Pancreas (tissue), 10 donors: ENCODE data around the gene GAS2L1. TPM values are rescaled to one million over a fixed set of nuclear protein-coding genes. Genes with fewer than 3 reads are reported as not detected.

ENCODE experiments used
- ATAC-seq, 4 donors: fragments of 200-7000 bp; cut with Tn5 transposase; one replicate each; pipeline versions ENCODE4 v1.8.0 to v1.9.1; 2020; ENCODE audit warnings: mild to moderate bottlenecking in 4 of 4, moderate library complexity in 4 of 4
- DNase-seq, 6 donors: peaks; one replicate each; pipeline ENCODE4 v3.0.0-alpha.2; 2020
- FAIRE-seq: peaks from 2 replicates; lab custom pipeline; 2012; peaks lifted over from hg19 to GRCh38; lab: Jason Lieb, UNC
- H3K27ac ChIP-seq, 4 donors: fragments of 200-600 bp; sonication (generic); 1 replicate in 3 of 4; 2 replicates in 1 of 4; pipeline versions ENCODE4 v1.5.0 to v1.8.0; 2020
- H3K27me3 ChIP-seq, 4 donors: fragments of 200-600 bp; one replicate each; pipeline ENCODE4 v1.8.0; 2021
- H3K36me3 ChIP-seq, 3 donors: fragments of 200-600 bp; sonication (generic) in 1 of 3; one replicate each; pipeline versions ENCODE4 v1.5.0 to v1.8.0; 2020 to 2021
- H3K4me1 ChIP-seq, 3 donors: fragments of 200-600 bp; one replicate each; pipeline ENCODE4 v1.8.0; 2021
- H3K4me3 ChIP-seq, 4 donors: fragments of 200-600 bp; sonication (generic) in 2 of 4; one replicate each; pipeline versions ENCODE4 v1.5.0 to v1.8.0; 2020 to 2021
- H3K9me3 ChIP-seq, 4 donors: fragments of 200-600 bp; one replicate each; pipeline ENCODE4 v1.8.0; 2021
- WGBS, 2 donors: extraction: QIAGEN DNeasy Blood & Tissue Kit; methylation state at CpG; one replicate each; pipeline ENCODE4 v1.1.7; 2013; 5-methylcytosine and 5-hydroxymethylcytosine counted together
- intact Hi-C, 3 donors: fragments of 100-400 bp; cut with DNase I; formaldehyde crosslinking; loops; one replicate each; pipeline versions ENCODE4 v1.11.1 to v1.14.2; 2022
- polyA plus RNA-seq, 2 donors: library from polyadenylated mRNA; stranded (reverse); fragments of 200-250 nt; gene quantifications; one replicate each; pipeline ENCODE4 v1.2.3, GENCODE V29; 2013
- total RNA-seq, 6 donors: library from RNA; stranded (reverse); fragmentation: NEBNext Ultra II Directional in 4 of 6; extraction: Animal tissue kit (Norgen Biotek cat#: 25700) in 4 of 6; gene quantifications; one replicate each; pipeline versions ENCODE4 v1.2.1 to v1.2.4, GENCODE V29; 2021 to 2023
- TF ChIP-seq, protein P1 (sequence below), 4 donors: fragments of 200-600 bp; sonication (generic) in 3 of 4; IDR thresholded peaks; one replicate each; pipeline versions ENCODE4 v1.5.0 to v1.8.0; 2021; ENCODE audit warnings: antibody characterized with exemption in 4 of 4
- donor health status: healthy with polysubstance abuse.
- donor health status: DM: no; HTN: no; CAD: no; lungs with moderate emphysema.
- donor health status: DM: no; HTN: no; CAD: no.
- donor health status: control.
- donor health status: control.
- donor health status: Bipolar disorder and iron deficiency.
- donor health status: DM: yes; HTN: yes; CAD: no.
- donor health status: DM: no; HTN: no; CAD: no.
- donor health status: DM: no; HTN: no; CAD: no.
- donor health status: DM: yes; HTN: yes; CAD: no.

GAS2L1 gene
- total and polyA plus RNA-seq, 8 donors = 5.2 to 13.6 (median 8.7) TPM

DNA sequence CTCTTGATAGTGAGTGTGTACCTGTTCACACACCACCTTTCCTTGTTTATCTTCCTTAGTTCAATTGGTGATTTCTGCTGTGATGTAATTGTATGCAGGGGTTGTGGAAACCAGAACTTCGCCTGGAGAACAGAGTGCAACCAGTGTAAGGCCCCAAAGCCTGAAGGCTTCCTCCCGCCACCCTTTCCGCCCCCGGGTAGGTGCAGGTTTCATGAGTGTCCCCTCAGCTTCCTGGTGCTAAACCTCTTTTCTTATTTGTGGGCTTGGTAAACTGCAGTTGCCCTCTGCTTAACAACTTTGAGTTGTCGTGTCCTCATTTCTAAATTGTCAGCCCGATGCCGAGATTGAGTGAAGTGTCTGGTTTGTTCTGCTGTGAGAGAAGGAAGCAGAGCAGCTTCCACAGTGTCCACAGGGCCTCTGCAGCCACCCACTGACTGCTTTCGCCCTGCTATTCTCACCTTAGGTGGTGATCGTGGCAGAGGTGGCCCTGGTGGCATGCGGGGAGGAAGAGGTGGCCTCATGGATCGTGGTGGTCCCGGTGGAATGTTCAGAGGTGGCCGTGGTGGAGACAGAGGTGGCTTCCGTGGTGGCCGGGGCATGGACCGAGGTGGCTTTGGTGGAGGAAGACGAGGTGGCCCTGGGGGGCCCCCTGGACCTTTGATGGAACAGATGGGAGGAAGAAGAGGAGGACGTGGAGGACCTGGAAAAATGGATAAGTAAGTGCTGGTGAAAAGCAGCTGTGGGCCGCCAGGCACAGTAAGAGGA is 7.1 kb upstream of the GAS2L1 start:
- ATAC-seq = no peak
- DNase-seq = no peak
- peaks cover 0 to 9% (median 3%) of the 10 kb centered on the region in 3 donors for H3K4me1 ChIP-seq
- H3K36me3 ChIP-seq = peaks cover 22 to 67% (median 57%) of the 10 kb centered on the region in 3 donors
- H3K27me3 ChIP-seq = no peaks in the 10 kb centered on the region
- FAIRE-seq = no peak
- 91 to 92% methylated on average over 19 of the region's 19 CpGs for WGBS, 2 donors
- H3K9me3 ChIP-seq = no peaks in the 10 kb centered on the region
- TF ChIP-seq, protein P1, sequence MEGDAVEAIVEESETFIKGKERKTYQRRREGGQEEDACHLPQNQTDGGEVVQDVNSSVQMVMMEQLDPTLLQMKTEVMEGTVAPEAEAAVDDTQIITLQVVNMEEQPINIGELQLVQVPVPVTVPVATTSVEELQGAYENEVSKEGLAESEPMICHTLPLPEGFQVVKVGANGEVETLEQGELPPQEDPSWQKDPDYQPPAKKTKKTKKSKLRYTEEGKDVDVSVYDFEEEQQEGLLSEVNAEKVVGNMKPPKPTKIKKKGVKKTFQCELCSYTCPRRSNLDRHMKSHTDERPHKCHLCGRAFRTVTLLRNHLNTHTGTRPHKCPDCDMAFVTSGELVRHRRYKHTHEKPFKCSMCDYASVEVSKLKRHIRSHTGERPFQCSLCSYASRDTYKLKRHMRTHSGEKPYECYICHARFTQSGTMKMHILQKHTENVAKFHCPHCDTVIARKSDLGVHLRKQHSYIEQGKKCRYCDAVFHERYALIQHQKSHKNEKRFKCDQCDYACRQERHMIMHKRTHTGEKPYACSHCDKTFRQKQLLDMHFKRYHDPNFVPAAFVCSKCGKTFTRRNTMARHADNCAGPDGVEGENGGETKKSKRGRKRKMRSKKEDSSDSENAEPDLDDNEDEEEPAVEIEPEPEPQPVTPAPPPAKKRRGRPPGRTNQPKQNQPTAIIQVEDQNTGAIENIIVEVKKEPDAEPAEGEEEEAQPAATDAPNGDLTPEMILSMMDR (IDR thresholded peaks at IDR 0.05) = no peak
- no peak overlapping the region for H3K4me3 ChIP-seq
- H3K27ac ChIP-seq = no peak overlapping the region
- intact Hi-C loops = no loop called here

DNA sequence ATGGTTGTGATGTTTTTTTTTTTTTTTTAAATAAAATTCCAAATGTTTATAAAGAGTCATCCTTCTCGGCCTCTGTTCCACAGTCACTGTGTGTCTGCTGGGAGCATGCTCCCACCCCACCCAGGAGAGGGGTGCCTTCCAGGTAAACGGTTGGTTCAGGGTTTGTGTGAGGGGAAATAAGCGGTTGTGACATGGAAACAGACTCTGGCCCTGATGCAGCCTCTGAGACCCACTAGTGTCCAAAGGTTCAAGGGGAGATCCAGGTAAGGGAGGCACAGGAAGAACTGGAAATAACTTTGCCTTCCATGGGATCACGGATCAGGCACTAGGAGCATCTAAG is 6.0 kb upstream of the GAS2L1 start:
- DNase-seq = no peak
- H3K36me3 ChIP-seq = peaks cover 22 to 56% (median 46%) of the 10 kb centered on the region in 3 donors

GRCh38 chr22:29300807-29301601 is 5.4 kb upstream of the GAS2L1 start:
- ATAC-seq (no peak), FAIRE-seq (no peak), DNase-seq (peak in 1 of 6 donors; percentile 22)
- Histone ChIP-seq H3K9me3 (no peaks in the 10 kb centered on the region), H3K4me3 (no peak overlapping the region), H3K27me3 (no peaks in the 10 kb centered on the region), H3K27ac (no peak overlapping the region), H3K4me1 (peaks cover 0 to 9% (median 3%) of the 10 kb centered on the region in 3 donors), H3K36me3 (peaks cover 22 to 50% (median 42%) of the 10 kb centered on the region in 3 donors)
- intact Hi-C loops = no loop called here
- TF ChIP-seq, protein P1 (IDR thresholded peaks at IDR 0.05) = no peak
- 76 to 80% methylated on average over 10 of the region's 10 CpGs for WGBS, 2 donors

More for the DNA sequence above, 6.0 kb upstream of the GAS2L1 start:
- no peaks in the 10 kb centered on the region for H3K27me3 ChIP-seq
- WGBS, 2 donors = 79 to 81% methylated on average over 4 of the region's 4 CpGs
- TF ChIP-seq, protein P1 (IDR thresholded peaks at IDR 0.05) = no peak
- H3K9me3 ChIP-seq = no peaks in the 10 kb centered on the region
- H3K4me3 ChIP-seq = no peak overlapping the region
- intact Hi-C loops = no loop called here
- no peak overlapping the region for H3K27ac ChIP-seq
- FAIRE-seq (no peak), ATAC-seq (no peak)
- H3K4me1 ChIP-seq = peaks cover 0 to 9% (median 3%) of the 10 kb centered on the region in 3 donors

- H3K27ac ChIP-seq = peak overlapping the region in 3 of 4 donors; percentile 2 to 52 (median 31)
- no peaks in the 10 kb centered on the region for H3K27me3 ChIP-seq
- no peaks in the 10 kb centered on the region for H3K9me3 ChIP-seq
- intact Hi-C loops = no loop called here
- no peak for ATAC-seq
- DNase-seq = peak in 1 of 6 donors; percentile 30
- WGBS, 2 donors = 74 to 80% methylated on average over 17 of the region's 17 CpGs
- TF ChIP-seq, protein P1 (IDR thresholded peaks at IDR 0.05) = no peak
- FAIRE-seq = no peak
- peaks cover 0 to 9% (median 3%) of the 10 kb centered on the region in 3 donors for H3K4me1 ChIP-seq
- peaks cover 19 to 42% (median 33%) of the 10 kb centered on the region in 3 donors for H3K36me3 ChIP-seq
- no peak overlapping the region for H3K4me3 ChIP-seq
These were observed 4.6 kb upstream of the GAS2L1 start for GRCh38 chr22:29301716-29302401.
